Omental fat pad (tissue), 4 donors: ENCODE measurements around the gene ZNF862. TPM values are rescaled to one million over a fixed set of nuclear protein-coding genes. Genes with fewer than 3 reads are reported as not detected.
A peak's percentile ranks its signal among the peaks of the same experiment; 100 is the strongest.

ENCODE experiments used
- ATAC-seq: fragments of 150-250 bp; one replicate; pipeline ENCODE4 v1.9.1; 2016; ENCODE audit warnings: mild to moderate bottlenecking, moderate library complexity; ENCODE audit not compliant: low FRiP score
- DNase-seq: peaks from one replicate; pipeline ENCODE4 v3.0.0-alpha.2; 2019; ENCODE audit warnings: low spot score
- CTCF ChIP-seq, 3 donors: fragments of 450-650 bp; IDR thresholded peaks; one replicate each; pipeline ENCODE4 v1.5.1; 2016 to 2017; ENCODE audit warnings: antibody characterized with exemption in 3 of 3, mild to moderate bottlenecking in 3 of 3, moderate library complexity in 2 of 3
- total RNA-seq, 4 donors: library from RNA; depleted of rRNA; stranded (reverse); fragments of >200 nt; gene quantifications; one replicate each; pipeline ENCODE4 v1.1.0, GENCODE V29; 2016

Gene ZNF862
- total RNA-seq: 10 to 100 TPM in 2 of 4 donors, 1 to 10 TPM in 2; 4.4 to 20.6 (median 10.4) TPM

- DNase-seq (peak; percentile 91), ATAC-seq (peak; percentile 100)
- TF ChIP-seq CTCF (IDR thresholded peaks at IDR 0.05): no peak
Measured at GRCh38 chr7:149838224-149838991, at the start of gene ZNF862. Gene ZNF862, plus strand, starts transcription at chr7:149838375. Its CDS starts 237 bp downstream, at chr7:149838612.

- ATAC-seq (no peak), DNase-seq (no peak)
- no peak for TF ChIP-seq CTCF (IDR thresholded peaks at IDR 0.05)
Measured at GRCh38 chr7:149789101-149789500, 49.1 kb upstream of the ZNF862 start.

GRCh38 chr7:149790146-149790548, 48.0 kb upstream of the ZNF862 start:
- TF ChIP-seq CTCF (IDR thresholded peaks at IDR 0.05): no peak
- ATAC-seq (no peak), DNase-seq (no peak)

- no peak for TF ChIP-seq CTCF (IDR thresholded peaks at IDR 0.05)
- no peak for ATAC-seq
- no peak for DNase-seq
Measured at GRCh38 chr7:149790754-149791360, 47.3 kb upstream of the ZNF862 start.

GRCh38 chr7:149791411-149792219, 46.6 kb upstream of the ZNF862 start:
- TF ChIP-seq CTCF (IDR thresholded peaks at IDR 0.05): no peak
- ATAC-seq (no peak), DNase-seq (no peak)

- DNase-seq (no peak), ATAC-seq (no peak)
Measured at GRCh38 chr7:149792220-149792595, 46.0 kb upstream of the ZNF862 start.

More at GRCh38 chr7:149792220-149792595, 46.0 kb upstream of the ZNF862 start:
- no peak for TF ChIP-seq CTCF (IDR thresholded peaks at IDR 0.05)
